Measurements from ENCODE around the gene PGR. TPM values are rescaled to one million over a fixed set of nuclear protein-coding genes. Genes with fewer than 3 reads are reported as not detected.

PGR gene
- total and polyA plus RNA-seq, 2 of the 8 experiments (the other 6 are each of a cell fraction or from before 2014, with no cell fraction given) = 0.03 to 0.35 TPM

DNA sequence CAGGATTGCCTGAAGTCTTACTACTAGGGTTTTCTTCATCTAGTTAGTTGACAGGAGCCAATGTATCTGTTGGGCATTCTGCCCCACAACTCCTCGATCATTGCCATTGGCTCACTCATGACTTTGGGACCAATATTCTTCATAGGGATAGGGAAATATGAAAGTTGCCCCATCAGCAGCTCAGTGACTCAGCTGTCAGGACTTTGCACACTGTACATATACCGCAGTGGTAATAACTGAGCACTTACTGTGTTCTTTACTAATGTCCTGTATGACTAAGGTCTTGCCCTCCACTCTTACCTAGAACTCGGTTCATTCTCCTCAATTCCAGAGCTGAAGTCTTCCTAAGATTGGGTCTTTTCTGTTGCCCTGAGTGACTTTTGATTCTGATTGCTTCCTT lies 46.8 kb upstream of the PGR start:
- H3K9me3 ChIP-seq (ENCODE audit: insufficient read depth in 2 of 2, low read depth in 1 of 2, low read length in 1 of 2) = no peaks in the 10 kb centered on the region
- no peak overlapping the region for H3K18ac ChIP-seq (ENCODE audit: extremely low read depth, low read length)
- no peak overlapping the region for H3K14ac ChIP-seq (ENCODE audit: insufficient read length)
- POLR2A ChIA-PET (ENCODE audit: partially characterized antibody) = no interaction called here
- no peaks in the 10 kb centered on the region for H3K27me3 ChIP-seq (replicated peaks in 1 of 4; ENCODE audit: control insufficient read depth in 3 of 4, extremely low read depth in 1 of 4, insufficient read depth in 3 of 4, low read length in 3 of 4)
- no peak overlapping the region for H2BK12ac ChIP-seq (ENCODE audit: low read depth, low read length)
- no peak overlapping the region for H2AK5ac ChIP-seq (ENCODE audit: low read depth, low read length)
- no peaks in the 10 kb centered on the region for H3K4me1 ChIP-seq (replicated peaks in 1 of 4; ENCODE audit: control insufficient read depth in 3 of 4, insufficient read depth in 4 of 4, low read length in 3 of 4)
- H3K36me3 ChIP-seq (ENCODE audit: control insufficient read depth in 2 of 4, insufficient read depth in 4 of 4, low read length in 3 of 4) = no peaks in the 10 kb centered on the region
- H4K5ac ChIP-seq (ENCODE audit: insufficient read length, low read depth, low read length) = no peak overlapping the region
- no peak overlapping the region for H3K56ac ChIP-seq (replicated peaks; ENCODE audit: insufficient read length, low read depth, low read length)
- no peak overlapping the region for H2BK15ac ChIP-seq (ENCODE audit: low read length)
- WGBS, 2 experiments (ENCODE audit: extremely low coverage in 1 of 2, insufficient coverage in 1 of 2, insufficient read length in 1 of 2, insufficient replicate concordance in 2 of 2, low coverage in 1 of 2, low lambda C conversion rate in 2 of 2, missing lambda C conversion rate in 1 of 2) = 94% methylated on average over 3 of the region's 3 CpGs; no CpG with 5 or more reads in 1 of the 2 experiments
- H3K27ac ChIP-seq (ENCODE audit: low read depth, low read length) = no peak overlapping the region
- H3K23ac ChIP-seq (ENCODE audit: insufficient read length) = no peak overlapping the region
- H3K4me3 ChIP-seq (ENCODE audit: extremely low read depth in 1 of 4, insufficient read depth in 2 of 4, low read depth in 3 of 4, low read length in 4 of 4) = no peak overlapping the region
- no peak overlapping the region for H2BK5ac ChIP-seq (ENCODE audit: low read depth, low read length)
- no peak overlapping the region for H3K9ac ChIP-seq (replicated peaks in 1 of 4; ENCODE audit: extremely low read depth in 1 of 4, low read depth in 3 of 4, low read length in 3 of 4)
- H2AFZ ChIP-seq (ENCODE audit: low read length) = no peak overlapping the region
- CTCF ChIA-PET (ENCODE audit: partially characterized antibody) = no interaction called here
- FAIRE-seq (no peak), DNase-seq (ENCODE audit: low read depth in 1 of 2, low spot score in 2 of 2) (no peak)
- H3K4me2 ChIP-seq (ENCODE audit: insufficient read depth in 1 of 2, low read depth in 2 of 2, low read length in 2 of 2) = no peak overlapping the region
- H4K20me1 ChIP-seq (replicated peaks in 1 of 2; ENCODE audit: control insufficient read depth in 1 of 2, insufficient read depth in 2 of 2, low read length in 2 of 2) = no peaks in the 10 kb centered on the region
- H4K8ac ChIP-seq (ENCODE audit: extremely low read depth, insufficient read depth, low read length) = no peak overlapping the region
- H2BK20ac ChIP-seq (ENCODE audit: low read length) = no peak overlapping the region
- H4K91ac ChIP-seq (replicated peaks; ENCODE audit: insufficient read length, low read length) = no peak overlapping the region
- H2BK120ac ChIP-seq (replicated peaks; ENCODE audit: low read depth, low read length) = no peak overlapping the region
- H3K79me2 ChIP-seq (ENCODE audit: control insufficient read depth in 1 of 2, insufficient read depth in 2 of 2, low read length in 2 of 2) = no peaks in the 10 kb centered on the region
- no peaks in the 10 kb centered on the region for H3K23me2 ChIP-seq (ENCODE audit: low read depth, low read length)
- no peak overlapping the region for H3K4ac ChIP-seq (replicated peaks; ENCODE audit: insufficient read length, low read depth, low read length)
- no peaks in the 10 kb centered on the region for H3K79me1 ChIP-seq (ENCODE audit: low read depth, low read length)
- TF ChIP-seq, protein P1, sequence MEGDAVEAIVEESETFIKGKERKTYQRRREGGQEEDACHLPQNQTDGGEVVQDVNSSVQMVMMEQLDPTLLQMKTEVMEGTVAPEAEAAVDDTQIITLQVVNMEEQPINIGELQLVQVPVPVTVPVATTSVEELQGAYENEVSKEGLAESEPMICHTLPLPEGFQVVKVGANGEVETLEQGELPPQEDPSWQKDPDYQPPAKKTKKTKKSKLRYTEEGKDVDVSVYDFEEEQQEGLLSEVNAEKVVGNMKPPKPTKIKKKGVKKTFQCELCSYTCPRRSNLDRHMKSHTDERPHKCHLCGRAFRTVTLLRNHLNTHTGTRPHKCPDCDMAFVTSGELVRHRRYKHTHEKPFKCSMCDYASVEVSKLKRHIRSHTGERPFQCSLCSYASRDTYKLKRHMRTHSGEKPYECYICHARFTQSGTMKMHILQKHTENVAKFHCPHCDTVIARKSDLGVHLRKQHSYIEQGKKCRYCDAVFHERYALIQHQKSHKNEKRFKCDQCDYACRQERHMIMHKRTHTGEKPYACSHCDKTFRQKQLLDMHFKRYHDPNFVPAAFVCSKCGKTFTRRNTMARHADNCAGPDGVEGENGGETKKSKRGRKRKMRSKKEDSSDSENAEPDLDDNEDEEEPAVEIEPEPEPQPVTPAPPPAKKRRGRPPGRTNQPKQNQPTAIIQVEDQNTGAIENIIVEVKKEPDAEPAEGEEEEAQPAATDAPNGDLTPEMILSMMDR (IDR thresholded peaks at IDR 0.05; ENCODE audit: control extremely low read depth in 1 of 3, insufficient read depth in 1 of 3, low read depth in 1 of 3, low read length in 3 of 3) = no peak
- no peak for TF ChIP-seq TEAD4 (IDR thresholded peaks at IDR 0.05; ENCODE audit: low read depth, low read length)
- TF ChIP-seq, protein P2, sequence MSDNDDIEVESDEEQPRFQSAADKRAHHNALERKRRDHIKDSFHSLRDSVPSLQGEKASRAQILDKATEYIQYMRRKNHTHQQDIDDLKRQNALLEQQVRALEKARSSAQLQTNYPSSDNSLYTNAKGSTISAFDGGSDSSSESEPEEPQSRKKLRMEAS (IDR thresholded peaks at IDR 0.05) = no peak
- TF ChIP-seq TAF1 (IDR thresholded peaks at IDR 0.05; ENCODE audit: low read depth, low read length) = no peak
- TF ChIP-seq SRF (IDR thresholded peaks at IDR 0.05; ENCODE audit: low read depth, low read length) = no peak
- TF ChIP-seq KDM4A (IDR thresholded peaks at IDR 0.05; ENCODE audit: low read depth, low read length, severe bottlenecking) = no peak
- no peak for TF ChIP-seq RXRA (IDR thresholded peaks at IDR 0.05; ENCODE audit: insufficient read depth, low read depth, low read length)
- TF ChIP-seq CBX5 (IDR thresholded peaks at IDR 0.05; ENCODE audit: low read depth, low read length) = no peak
- TF ChIP-seq POLR2AphosphoS5 (IDR thresholded peaks at IDR 0.05; ENCODE audit: low read depth, low read length) = no peak
- no peak for TF ChIP-seq SP1 (IDR thresholded peaks at IDR 0.05; ENCODE audit: low read depth, low read length)
- no peak for TF ChIP-seq NANOG (IDR thresholded peaks at IDR 0.05; ENCODE audit: insufficient read depth, low read depth, low read length, poor library complexity, severe bottlenecking)
- TF ChIP-seq HDAC6 (IDR thresholded peaks at IDR 0.05; ENCODE audit: low read depth, low read length) = no peak
